GM21526 (cell line): ENCODE results near the gene TEX29.

Source experiments
- ATAC-seq: cut with Tn5 transposase; IDR thresholded peaks from one replicate; pipeline ENCODE4 v1.9.1; 2021; ENCODE audit warnings: moderate library complexity; ENCODE audit not compliant: unreplicated experiment, low FRiP score

The TEX29 gene

DNA sequence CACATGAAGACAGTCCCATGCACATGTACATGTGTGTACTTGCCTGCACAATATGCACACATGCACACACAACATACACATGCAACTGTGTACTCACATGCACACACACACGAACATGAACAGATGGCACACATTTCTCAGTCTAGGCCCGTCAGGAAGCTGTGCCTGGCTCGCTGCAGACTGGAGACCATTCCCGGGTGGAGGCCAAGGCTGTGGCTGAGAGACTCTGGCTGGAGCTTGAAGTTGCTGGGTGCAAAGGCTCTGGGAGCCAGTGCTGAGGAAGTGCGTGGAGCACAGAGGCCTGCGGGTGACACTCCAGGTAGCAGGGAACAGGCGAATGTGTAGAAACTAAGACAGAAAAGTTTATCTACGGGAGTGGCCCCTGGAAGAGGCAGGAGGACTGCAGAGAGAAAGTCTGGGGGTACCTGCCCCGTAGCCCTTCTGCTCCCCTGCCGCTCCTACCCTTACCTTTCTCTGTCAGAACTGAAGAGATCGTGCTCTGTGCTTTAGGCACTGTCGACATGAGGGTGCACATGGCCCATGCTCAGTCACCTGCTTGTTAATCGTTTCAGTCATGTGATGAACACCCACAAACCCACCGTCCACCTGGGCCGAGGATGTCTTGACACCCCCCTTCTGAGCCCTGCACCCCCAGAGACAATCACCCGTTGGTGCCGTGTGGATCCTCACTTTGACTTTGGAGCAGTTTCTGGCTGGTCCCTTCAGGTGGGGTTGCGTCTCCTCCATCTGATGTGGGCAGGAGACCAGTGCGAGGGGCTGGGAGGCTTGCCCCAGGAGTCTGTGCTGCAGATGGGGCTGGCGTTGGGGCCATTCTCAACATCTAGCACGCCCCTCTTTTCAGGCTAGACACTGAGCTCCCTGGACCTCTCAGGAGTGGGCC is 69.4 kb downstream of the TEX29 start:
- no peak for ATAC-seq

DNA sequence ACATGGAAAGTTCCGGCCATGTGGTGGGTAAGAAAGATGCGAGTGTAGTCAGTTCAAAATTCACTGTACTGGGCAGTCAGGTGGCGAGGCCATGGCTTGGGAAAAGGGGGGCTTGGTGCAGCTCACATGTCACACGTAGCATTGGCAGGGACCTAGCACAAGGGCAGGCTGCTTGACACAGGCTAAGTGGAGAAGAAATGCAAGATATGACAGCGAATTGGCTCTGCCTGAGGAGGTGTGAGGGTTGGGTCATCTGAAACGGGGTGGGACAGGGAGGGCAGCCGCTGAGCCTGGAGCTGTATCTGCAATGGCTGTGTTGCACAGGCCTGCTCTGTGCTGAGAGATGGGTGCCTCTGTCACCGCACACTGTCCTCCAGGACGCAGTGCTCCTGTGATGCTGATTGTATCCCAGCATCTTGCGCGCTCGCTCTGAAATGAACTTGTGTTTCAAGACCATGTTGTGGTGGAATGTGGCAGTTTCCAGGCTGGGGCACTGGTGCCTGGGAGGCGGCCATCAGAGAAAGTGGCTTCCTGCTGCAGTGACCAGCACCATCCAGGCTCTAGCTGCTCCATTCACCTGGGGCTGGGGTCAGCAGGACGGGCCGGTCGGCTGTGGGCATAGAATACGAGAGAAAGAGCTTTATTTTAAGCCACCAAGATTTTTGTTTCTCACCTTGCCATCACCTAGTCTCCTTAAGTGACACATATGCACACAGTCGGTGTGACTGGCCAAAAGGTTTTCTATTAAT is 70.3 kb downstream of the TEX29 start:
- ATAC-seq, result no peak

DNA sequence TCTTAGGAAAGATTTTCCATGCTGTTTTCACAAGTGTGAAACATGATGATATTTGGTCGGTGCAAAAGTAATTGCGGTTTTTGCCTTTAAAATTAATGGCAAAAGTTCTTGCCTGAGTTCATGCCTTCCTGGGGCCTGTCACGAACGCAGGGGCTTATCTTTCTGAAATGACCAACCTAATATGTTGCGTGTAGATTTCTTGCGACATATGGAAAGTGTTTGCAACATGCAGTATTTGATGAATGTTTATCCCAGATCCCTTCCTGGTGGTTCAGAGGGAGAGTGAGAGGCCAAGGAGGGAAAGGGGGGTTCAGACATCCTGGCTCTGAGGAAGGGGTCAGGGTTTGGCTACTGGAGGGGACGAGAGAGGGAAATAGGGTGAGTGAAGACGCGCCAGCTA is 72.0 kb downstream of the TEX29 start:
- no peak for ATAC-seq

DNA sequence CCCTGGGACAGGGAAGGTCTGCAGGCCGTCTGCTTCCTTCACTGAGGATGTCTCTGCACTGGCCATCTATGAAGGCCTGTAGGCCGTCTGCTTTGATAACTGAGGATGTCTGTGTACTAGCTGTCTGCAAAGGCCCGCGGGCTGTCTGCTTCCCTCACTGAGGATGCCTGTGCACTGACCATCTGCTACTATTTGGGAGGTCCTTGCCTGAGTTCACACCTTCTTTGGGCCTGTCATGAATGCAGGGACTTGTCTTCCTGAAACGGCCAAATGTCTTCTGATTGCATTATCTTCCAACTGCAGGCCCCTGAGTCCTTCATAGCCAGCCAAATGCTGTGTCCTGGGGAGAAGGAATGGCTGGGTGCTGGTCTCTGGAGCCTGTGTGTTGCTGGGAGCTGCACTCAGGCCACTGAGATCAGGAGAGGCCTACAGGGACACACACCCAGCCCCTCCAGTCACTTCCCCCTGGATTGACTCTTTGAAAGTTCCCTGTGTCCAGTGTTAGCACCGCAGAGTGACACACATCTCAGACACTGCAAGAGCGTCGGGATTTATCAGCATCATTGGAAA is 72.9 kb downstream of the TEX29 start:
- no peak for ATAC-seq
